Left renal pelvis (tissue), 4 donors: ENCODE data around the gene CRYBG1. TPM values are rescaled to one million over a fixed set of nuclear protein-coding genes. Genes with fewer than 3 reads are reported as not detected.
"Not testable (repeated sequence)": the region's sequence is repeated elsewhere in the genome, so short reads cannot be mapped to it uniquely, and the experiment has no call there.

Experiments
- DNase-seq, 4 donors: peaks; one replicate each; pipeline ENCODE4 v3.0.0-alpha.2; 2013; ENCODE audit warnings: low read depth in 4 of 4, low spot score in 3 of 4
- polyA plus RNA-seq, 4 donors: library from polyadenylated mRNA; unstranded; fragments of 120-200 nt; gene quantifications; one replicate each; pipeline ENCODE4 v1.2.1, GENCODE V29; 2013; ENCODE audit not compliant: insufficient read length in 4 of 4

Gene CRYBG1
- polyA plus RNA-seq, 4 donors = 2.7 to 33.3 (median 29.7) TPM

GRCh38 chr6:106572875-106573585 is 212.5 kb downstream of the CRYBG1 start:
- no peak for DNase-seq

GRCh38 chr6:106574741-106575458 is 214.4 kb downstream of the CRYBG1 start:
- no peak for DNase-seq

- no peak for DNase-seq
These were observed 218.8 kb downstream of the CRYBG1 start for GRCh38 chr6:106579281-106579680.

GRCh38 chr6:106581468-106581867 is 221.0 kb downstream of the CRYBG1 start:
- DNase-seq = no peak

GRCh38 chr6:106586815-106587415 is 226.4 kb downstream of the CRYBG1 start:
- no peak for DNase-seq

- not testable (repeated sequence) for DNase-seq
These were observed 228.4 kb downstream of the CRYBG1 start for GRCh38 chr6:106588937-106589336.

GRCh38 chr6:106591111-106591825 is 230.8 kb downstream of the CRYBG1 start:
- DNase-seq = no peak

- DNase-seq = no peak
These were observed 238.9 kb downstream of the CRYBG1 start for GRCh38 chr6:106599440-106599839.

- DNase-seq = no peak
These were observed 239.8 kb downstream of the CRYBG1 start for GRCh38 chr6:106600329-106600728.

- no peak for DNase-seq
These were observed 247.7 kb downstream of the CRYBG1 start for GRCh38 chr6:106608080-106608668.

GRCh38 chr6:106609699-106610098 is 249.2 kb downstream of the CRYBG1 start:
- no peak for DNase-seq

- DNase-seq = no peak
These were observed 250.5 kb downstream of the CRYBG1 start for GRCh38 chr6:106611030-106611429.

- DNase-seq = no peak
These were observed 252.3 kb downstream of the CRYBG1 start for GRCh38 chr6:106612671-106613416.

GRCh38 chr6:106613590-106613989 is 253.1 kb downstream of the CRYBG1 start:
- DNase-seq = no peak

- DNase-seq = no peak
These were observed 253.6 kb downstream of the CRYBG1 start for GRCh38 chr6:106614166-106614565.

- no peak for DNase-seq
These were observed 254.2 kb downstream of the CRYBG1 start for GRCh38 chr6:106614592-106615257.

GRCh38 chr6:106617302-106617701 is 256.8 kb downstream of the CRYBG1 start:
- no peak for DNase-seq

- no peak for DNase-seq
These were observed 257.3 kb downstream of the CRYBG1 start for GRCh38 chr6:106617857-106618256.

GRCh38 chr6:106618324-106618723 is 257.8 kb downstream of the CRYBG1 start:
- no peak for DNase-seq
